Activated T-helper 17 cell treated with anti-CD3 and anti-CD28 coated beads, Interleukin-2, amount 50 U/mL, for 72 hours (primary cell): ENCODE results near the gene SVIL. TPM values are rescaled to one million over a fixed set of nuclear protein-coding genes. Genes with fewer than 3 reads are reported as not detected.
"Not testable (repeated sequence)": the region's sequence is repeated elsewhere in the genome, so short reads cannot be mapped to it uniquely, and the experiment has no call there.

ENCODE experiments used
- ATAC-seq: fragments of 150-1000 bp; cut with Tn5 transposase; replicated peaks from 2 replicates; pipeline ENCODE4 v1.10.0; 2021; ENCODE audit warnings: mild to moderate bottlenecking, moderate library complexity
- H3K27ac Mint-ChIP-seq: one replicate; pipeline ENCODE4 v1.8.0; 2022; ENCODE audit warnings: mixed read lengths
- H3K27me3 Mint-ChIP-seq: one replicate; pipeline ENCODE4 v1.8.0; 2022; ENCODE audit warnings: mixed read lengths
- H3K36me3 Mint-ChIP-seq: one replicate; pipeline ENCODE4 v1.8.0; 2022; ENCODE audit warnings: low read depth, mild to moderate bottlenecking, mixed read lengths
- H3K4me1 Mint-ChIP-seq: one replicate; pipeline ENCODE4 v1.8.0; 2022; ENCODE audit warnings: mixed read lengths
- H3K4me3 Mint-ChIP-seq: one replicate; pipeline ENCODE4 v1.8.0; 2022; ENCODE audit warnings: mild to moderate bottlenecking, mixed read lengths
- H3K9me3 Mint-ChIP-seq: one replicate; pipeline ENCODE4 v1.8.0; 2022; ENCODE audit warnings: mixed read lengths
- total RNA-seq, 2 donors: library from RNA; stranded (reverse); gene quantifications; one replicate each; pipeline ENCODE4 v1.2.3, GENCODE V29; 2022

SVIL gene
- total RNA-seq, 2 donors from 2014 or later, result 10.7 to 16.2 TPM

DNA sequence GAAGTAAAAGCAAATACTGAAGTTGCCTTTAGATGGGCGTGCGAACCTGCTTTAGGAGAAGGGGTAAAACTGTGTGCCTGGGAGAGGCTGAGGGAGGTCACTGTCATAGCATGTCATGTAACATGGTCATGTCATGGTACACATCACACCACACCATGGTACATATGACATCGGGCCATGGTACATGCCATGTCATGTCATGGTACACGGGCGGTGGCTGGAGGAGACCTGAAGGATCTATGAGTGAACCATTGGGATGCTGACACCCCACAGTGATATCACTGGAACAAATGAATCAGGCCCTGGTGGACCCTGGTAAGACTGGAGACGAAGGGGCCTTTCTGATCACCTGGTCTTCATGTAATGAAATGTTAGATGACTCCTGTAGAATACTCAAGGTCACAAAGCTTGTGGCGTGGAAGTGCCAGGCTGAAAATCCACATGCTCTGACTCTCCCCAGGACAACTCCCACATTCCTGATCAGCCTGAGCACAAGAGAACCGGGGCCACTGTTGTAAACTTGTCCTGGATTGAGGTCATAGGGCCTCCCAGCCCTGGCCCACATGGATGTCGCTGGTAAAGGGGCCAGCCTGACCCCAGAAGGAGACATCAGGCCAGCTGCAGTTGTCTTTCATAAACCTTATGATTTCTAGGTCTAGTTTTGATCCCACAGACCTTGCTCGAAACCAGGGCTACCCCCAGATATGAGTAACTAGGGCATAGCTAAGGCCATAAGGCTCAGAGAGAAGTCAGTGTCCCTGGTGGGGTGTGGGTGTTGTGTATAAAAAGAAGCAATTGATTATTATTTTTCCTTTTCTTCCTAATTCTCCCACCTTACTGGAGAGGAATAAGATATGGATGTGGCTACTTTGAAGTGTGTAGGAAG is 60.3 kb downstream of the SVIL start:
- ATAC-seq, result peak; percentile 34
- not testable (repeated sequence) for H3K27me3 Mint-ChIP-seq, H3K4me1 Mint-ChIP-seq, H3K4me3 Mint-ChIP-seq, H3K9me3 Mint-ChIP-seq, H3K36me3 Mint-ChIP-seq, H3K27ac Mint-ChIP-seq

DNA sequence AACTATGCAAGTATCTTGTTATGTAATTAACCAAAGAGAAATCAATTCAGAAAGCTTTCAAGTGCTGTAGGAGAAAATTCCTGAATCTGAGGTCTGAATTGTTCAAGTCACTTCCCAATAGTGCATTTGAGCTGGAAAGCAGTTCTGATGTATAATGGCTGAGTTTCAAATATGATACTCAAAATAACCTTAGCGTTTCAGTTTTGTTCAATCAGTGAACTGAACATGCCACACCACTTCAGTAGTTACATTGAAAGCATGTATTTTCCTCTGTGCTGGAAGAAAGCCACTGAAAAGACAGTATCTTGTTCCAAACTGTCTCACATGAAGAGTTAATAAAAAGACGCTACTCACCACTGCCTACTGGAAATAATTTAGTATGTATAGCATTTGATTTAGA is 64.5 kb downstream of the SVIL start:
- H3K27ac Mint-ChIP-seq, result not testable (repeated sequence)

DNA sequence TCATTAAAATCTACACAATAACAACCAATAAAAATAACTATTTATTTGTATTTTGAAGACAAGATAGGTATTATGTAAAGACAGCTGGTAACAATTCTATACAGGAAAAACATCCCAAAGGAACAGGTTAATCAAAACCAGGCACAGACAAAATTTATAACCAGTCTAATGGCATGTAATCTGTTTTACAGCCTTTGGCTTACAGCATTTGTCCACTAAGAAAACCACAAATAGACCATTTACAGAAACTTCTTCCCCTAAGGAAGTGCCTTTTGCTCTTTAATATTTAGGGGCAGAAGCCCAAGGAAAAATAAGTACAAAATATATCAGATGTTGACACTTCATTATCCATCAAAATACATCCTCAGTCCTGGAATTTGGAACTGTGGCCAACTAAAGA is 65.0 kb downstream of the SVIL start:
- Mint-ChIP-seq H3K4me1 (no peaks in the 10 kb centered on the region), H3K4me3 (no peak overlapping the region), H3K9me3 (no peaks in the 10 kb centered on the region), H3K27ac (no peak overlapping the region), H3K36me3 (peaks cover 11% of the 10 kb centered on the region), H3K27me3 (no peaks in the 10 kb centered on the region)
- no peak for ATAC-seq

More for the DNA sequence above, 64.5 kb downstream of the SVIL start:
- not testable (repeated sequence) for H3K36me3 Mint-ChIP-seq, H3K9me3 Mint-ChIP-seq, ATAC-seq, H3K4me3 Mint-ChIP-seq, H3K4me1 Mint-ChIP-seq, H3K27me3 Mint-ChIP-seq

DNA sequence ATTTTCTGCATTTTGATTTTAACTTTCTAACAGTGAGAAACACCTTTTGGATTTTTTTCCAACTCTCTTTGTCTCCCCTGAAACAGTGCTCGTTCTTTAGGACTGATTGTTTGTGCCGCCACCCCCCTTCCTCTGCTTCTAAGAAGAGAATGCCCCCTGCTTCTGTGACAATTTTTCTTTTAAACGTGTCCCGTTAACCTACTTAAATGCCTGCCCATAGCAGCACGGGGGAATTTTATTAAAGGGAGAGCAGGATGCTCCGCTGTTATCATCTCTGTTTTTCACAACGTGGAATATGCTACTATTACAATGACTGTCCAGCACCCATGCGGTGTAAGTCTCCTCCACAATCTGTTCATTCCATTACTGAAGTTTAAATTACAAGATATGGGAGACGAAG is 67.8 kb downstream of the SVIL start:
- no peaks in the 10 kb centered on the region for H3K9me3 Mint-ChIP-seq
- H3K4me3 Mint-ChIP-seq, result no peak overlapping the region
- no peaks in the 10 kb centered on the region for H3K27me3 Mint-ChIP-seq
- peaks cover 28% of the 10 kb centered on the region for H3K36me3 Mint-ChIP-seq
- no peaks in the 10 kb centered on the region for H3K4me1 Mint-ChIP-seq
- H3K27ac Mint-ChIP-seq, result no peak overlapping the region
- no peak for ATAC-seq

DNA sequence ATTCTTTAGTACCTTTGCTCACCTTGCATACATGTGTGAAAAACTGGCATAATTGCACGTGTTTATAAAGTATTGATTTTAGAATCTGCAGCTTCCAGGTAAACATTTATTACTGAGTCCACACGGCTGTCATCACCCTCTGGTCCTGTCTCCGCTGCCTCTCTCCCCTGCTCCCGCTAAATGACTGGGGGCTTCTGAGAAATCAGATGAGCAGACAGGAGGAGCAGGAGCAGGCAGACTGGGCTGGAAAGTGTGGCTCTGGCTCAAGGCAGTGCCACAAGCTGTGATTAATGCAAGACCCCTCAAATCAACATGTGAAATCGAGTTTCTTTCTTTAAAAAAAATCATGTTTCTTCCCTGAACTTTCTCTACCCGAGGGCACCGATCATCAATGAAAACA is 68.6 kb downstream of the SVIL start:
- not testable (repeated sequence) for H3K9me3 Mint-ChIP-seq, H3K27me3 Mint-ChIP-seq, H3K4me1 Mint-ChIP-seq, H3K27ac Mint-ChIP-seq, H3K4me3 Mint-ChIP-seq, ATAC-seq
- peaks cover 36% of the 10 kb centered on the region for H3K36me3 Mint-ChIP-seq

DNA sequence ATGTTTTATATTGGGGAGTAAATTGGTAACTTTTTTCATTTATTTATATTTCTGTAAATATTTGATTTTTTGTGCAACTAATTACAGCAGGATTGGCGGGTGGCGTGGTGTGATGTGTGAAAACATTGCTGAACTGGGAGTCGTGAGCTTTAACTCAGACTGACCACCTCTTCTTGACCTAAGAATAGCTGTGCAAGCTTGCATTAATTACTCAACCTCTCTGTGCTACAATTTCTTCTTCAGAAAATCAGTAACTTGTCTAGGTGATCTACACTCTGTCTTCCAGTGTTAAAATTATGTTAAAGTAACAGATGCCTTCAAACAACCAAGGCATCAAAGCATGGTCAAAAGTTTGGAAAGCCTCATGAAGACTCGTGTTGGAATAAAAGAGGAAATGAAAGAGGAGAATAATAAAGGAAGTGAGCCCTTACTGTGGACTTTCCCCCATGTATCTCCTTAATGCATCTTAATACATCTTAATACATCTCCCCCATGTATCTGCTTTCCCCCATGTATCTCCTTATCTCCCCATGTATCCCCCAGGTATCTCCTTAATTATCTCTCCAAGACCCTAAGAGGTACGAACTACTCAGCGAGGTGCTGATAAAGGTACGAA is 71.2 kb downstream of the SVIL start:
- Mint-ChIP-seq H3K4me1 (no peaks in the 10 kb centered on the region), H3K4me3 (no peak overlapping the region), H3K36me3 (peaks cover 40% of the 10 kb centered on the region), H3K27ac (no peak overlapping the region), H3K9me3 (no peaks in the 10 kb centered on the region), H3K27me3 (no peaks in the 10 kb centered on the region)
- ATAC-seq, result no peak

DNA sequence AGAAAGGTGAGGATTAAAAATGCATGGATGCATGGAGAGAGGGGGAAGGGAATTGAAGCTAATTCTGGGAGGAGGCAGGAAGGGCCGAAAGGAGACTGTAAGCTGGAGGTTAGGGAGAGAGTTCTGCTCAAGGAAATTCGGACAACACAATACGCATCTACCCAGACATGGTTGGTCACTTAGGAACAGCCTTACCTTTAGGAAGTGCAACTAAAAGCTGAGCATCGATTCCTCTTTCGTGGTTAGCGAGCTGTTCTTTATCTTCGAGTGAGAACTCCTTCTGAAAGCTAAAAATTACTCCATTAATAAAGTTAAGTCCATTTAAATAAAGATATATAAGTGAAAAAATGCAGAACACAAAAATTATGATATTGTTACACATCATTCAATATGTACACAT is 71.8 kb downstream of the SVIL start:
- H3K27me3 Mint-ChIP-seq, H3K4me1 Mint-ChIP-seq, H3K4me3 Mint-ChIP-seq, H3K9me3 Mint-ChIP-seq, H3K27ac Mint-ChIP-seq, ATAC-seq: not testable (repeated sequence)
- peaks cover 37% of the 10 kb centered on the region for H3K36me3 Mint-ChIP-seq

DNA sequence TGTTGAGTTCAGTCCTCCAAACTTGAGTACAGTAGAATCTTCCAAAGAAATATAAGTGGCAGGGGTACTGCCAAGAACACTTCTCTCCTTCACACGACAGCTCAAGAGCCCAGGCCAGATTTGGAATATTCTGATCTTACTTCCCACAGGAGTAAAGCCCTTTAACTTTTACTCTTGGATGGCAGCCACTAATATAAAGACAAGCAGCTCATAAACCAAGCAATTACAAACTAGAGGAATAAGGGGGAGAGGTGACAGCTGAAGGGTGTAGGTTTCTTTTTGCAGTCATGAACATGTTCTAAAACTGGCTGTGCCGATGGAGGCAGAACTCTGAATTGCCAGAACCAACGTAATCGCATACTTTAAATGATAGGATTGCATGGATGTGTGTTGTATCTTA is 74.8 kb downstream of the SVIL start:
- Mint-ChIP-seq H3K4me3 (no peak overlapping the region), H3K9me3 (no peaks in the 10 kb centered on the region), H3K27me3 (no peaks in the 10 kb centered on the region), H3K4me1 (peaks cover under 1% of the 10 kb centered on the region), H3K27ac (no peak overlapping the region), H3K36me3 (peaks cover 33% of the 10 kb centered on the region)
- no peak for ATAC-seq

DNA sequence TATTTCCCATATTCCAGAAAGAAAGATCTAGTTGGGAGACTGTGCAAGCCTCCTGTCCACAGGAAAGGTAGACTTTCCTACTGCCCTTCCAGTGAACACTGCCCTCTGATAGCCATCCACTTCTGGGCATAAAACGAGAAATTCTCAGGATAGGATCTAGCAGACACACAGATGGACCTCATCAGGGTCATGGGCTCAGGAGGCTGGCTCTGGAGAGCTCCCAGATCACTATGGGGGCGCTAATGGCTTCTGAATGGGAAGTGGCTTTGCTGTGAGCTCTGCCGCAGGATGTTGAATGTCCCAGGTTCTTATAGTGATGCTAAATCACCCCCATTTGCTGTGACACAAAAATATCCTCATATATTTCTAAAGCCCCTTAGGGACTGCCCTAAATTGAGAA is 77.1 kb downstream of the SVIL start:
- Mint-ChIP-seq H3K27me3 (no peaks in the 10 kb centered on the region), H3K36me3 (peaks cover 39% of the 10 kb centered on the region), H3K9me3 (no peaks in the 10 kb centered on the region), H3K4me3 (no peak overlapping the region), H3K27ac (no peak overlapping the region), H3K4me1 (peaks cover 4% of the 10 kb centered on the region)
- ATAC-seq, result no peak

DNA sequence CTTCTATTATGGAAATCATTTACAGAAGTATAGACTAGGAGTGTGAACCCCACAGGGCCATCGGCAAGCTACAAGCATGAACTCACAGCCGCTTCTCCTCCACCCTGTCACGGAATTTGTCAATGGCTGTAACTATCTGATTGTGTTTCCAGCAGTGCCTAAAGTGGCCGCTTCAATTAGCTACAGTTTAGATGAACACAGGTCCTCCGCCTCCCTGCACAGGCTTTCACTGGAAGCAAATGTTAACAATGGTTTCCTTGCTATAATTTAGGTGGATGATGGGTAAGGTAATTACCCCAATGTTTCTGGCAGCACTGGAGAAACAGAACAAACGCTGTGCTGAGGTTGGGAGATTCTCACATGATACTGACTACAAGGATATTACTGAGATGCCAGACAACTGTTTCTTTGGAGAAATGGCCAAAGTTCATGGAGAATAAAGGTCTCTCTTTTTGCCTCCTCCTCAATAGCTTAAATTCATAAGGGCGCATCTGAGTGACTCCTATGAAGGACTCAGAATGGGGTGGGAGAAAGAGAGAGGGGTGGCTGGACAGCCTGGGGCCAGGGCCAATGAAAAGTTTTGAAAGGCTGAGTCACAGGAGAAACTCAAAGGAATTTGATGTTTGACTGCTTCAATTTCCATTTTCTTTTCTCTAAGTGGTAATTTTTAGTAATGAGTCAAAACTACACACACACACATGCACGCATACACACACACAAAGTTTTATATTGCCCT is 78.9 kb downstream of the SVIL start:
- no peaks in the 10 kb centered on the region for H3K9me3 Mint-ChIP-seq
- H3K27ac Mint-ChIP-seq, result no peak overlapping the region
- peaks cover 38% of the 10 kb centered on the region for H3K36me3 Mint-ChIP-seq
- ATAC-seq, result peak; percentile 38
- peaks cover 4% of the 10 kb centered on the region for H3K4me1 Mint-ChIP-seq
- no peaks in the 10 kb centered on the region for H3K27me3 Mint-ChIP-seq
- H3K4me3 Mint-ChIP-seq, result no peak overlapping the region

DNA sequence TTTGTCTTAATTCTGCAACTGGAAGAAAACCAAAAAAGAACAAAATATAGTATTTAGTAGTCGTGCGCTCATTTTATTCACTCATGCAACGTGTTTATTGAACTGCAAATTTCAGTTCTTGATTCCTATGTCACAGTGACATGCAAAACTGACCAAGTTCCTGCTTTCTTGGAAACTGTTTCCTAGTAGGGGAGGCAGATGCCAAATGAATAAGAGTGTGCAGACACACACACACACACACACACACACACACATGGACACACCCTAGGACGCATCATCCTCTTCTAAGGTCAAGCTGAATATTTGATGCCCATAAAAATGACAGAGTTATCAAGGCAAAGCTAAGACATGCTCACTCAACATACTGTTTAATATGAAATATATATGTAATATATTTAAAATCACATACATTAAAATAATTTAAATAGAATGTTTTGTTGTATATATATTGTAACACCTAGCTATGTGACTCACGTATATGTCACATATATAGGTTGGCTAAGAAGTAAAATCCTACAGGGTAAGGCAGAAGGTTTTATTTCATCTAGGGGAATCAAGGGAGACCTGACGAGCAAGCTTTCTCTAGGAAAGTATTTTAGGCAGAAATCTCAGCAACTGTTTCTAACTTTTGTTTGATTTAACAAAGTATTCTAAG is 79.6 kb downstream of the SVIL start:
- H3K36me3 Mint-ChIP-seq, result peaks cover 45% of the 10 kb centered on the region
- H3K4me3 Mint-ChIP-seq, result no peak overlapping the region
- H3K27ac Mint-ChIP-seq, result peak overlapping the region; percentile 33

DNA sequence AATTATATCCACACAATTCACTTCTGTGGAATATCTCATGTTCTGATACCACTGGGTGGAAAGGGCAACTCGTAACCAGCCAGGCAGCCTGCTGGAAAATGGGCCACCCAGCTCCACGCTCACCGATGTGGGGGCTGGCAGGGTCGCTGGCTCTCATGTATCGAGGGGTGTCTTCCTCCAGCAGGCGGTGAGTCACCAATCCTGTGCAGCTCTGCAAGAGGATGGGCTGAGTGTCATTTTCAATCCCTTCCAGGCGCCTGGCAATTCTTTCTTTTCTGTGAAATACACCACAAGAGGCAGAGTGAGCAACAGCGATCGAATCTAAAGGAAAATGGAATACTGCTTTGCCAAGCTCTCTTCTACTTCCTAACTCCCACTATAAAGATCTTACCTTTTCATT is 80.1 kb downstream of the SVIL start:
- Mint-ChIP-seq H3K27ac (peak overlapping the region; percentile 33), H3K9me3 (no peaks in the 10 kb centered on the region), H3K27me3 (no peaks in the 10 kb centered on the region), H3K36me3 (peaks cover 45% of the 10 kb centered on the region), H3K4me3 (no peak overlapping the region), H3K4me1 (peaks cover 4% of the 10 kb centered on the region)
- no peak for ATAC-seq

More for the DNA sequence above, 79.6 kb downstream of the SVIL start:
- ATAC-seq, result peak; percentile 16
- peaks cover 4% of the 10 kb centered on the region for H3K4me1 Mint-ChIP-seq
- no peaks in the 10 kb centered on the region for H3K27me3 Mint-ChIP-seq
- no peaks in the 10 kb centered on the region for H3K9me3 Mint-ChIP-seq

DNA sequence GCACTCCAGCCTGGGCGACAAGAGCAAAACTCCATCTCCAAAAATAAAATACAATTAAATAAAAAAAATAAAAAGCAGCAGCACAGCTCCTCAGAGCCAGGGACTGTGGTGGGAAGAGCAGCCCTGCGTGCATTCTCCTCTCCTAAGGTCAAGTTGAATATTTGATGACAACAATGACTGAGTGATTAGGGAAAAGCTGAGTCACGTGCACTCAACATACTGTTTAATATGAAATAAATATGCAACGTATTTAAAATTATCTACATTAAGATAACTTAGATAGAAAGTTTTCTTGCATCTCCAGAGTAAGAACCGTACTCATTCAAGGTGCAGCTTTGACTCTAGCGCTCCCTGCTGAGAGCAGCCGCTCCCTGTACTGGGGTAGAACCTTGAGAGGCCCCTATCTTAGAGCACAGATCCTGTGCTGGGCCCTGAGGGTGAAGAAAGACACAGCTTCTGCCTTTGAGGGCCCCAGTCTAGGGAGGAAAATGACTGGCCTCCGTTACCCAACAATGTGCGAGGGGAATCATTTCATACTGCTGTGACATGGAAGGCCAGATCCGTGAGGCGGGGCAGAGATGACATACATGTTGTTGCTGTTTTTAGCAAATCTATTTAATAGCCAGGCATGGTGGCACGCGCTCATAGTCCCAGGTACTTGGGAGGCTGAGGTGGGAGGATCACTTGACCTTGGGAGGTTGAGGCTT is 81.1 kb downstream of the SVIL start:
- H3K9me3 Mint-ChIP-seq, result no peaks in the 10 kb centered on the region
- no peak overlapping the region for H3K4me3 Mint-ChIP-seq
- no peak for ATAC-seq
- H3K4me1 Mint-ChIP-seq, result peaks cover 5% of the 10 kb centered on the region
- H3K27ac Mint-ChIP-seq, result no peak overlapping the region
- no peaks in the 10 kb centered on the region for H3K27me3 Mint-ChIP-seq
- H3K36me3 Mint-ChIP-seq, result peaks cover 47% of the 10 kb centered on the region

DNA sequence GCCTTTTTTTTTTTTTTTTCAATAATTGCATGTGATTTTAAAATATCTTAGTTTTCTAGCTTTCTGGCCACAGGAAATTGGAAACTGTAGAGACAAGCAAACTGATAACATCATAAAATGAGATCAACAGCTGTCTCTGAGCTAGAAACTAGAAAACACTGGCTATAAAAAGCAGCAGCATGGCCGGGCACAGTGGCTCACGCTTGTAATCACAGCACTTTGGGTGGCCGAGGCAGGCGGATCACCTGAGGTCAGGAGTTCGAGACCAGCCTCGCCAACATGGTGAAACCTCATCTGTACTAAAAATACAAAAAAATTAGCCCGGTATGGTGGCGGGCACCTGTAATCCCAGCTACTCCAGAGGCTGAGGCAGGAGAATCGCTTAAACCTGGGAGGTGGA is 81.7 kb downstream of the SVIL start:
- peaks cover 53% of the 10 kb centered on the region for H3K36me3 Mint-ChIP-seq
- H3K4me1 Mint-ChIP-seq, H3K27ac Mint-ChIP-seq, H3K9me3 Mint-ChIP-seq, ATAC-seq, H3K27me3 Mint-ChIP-seq, H3K4me3 Mint-ChIP-seq: not testable (repeated sequence)
